Activated CD4-positive, alpha-beta T cell treated with anti-CD3 and anti-CD28 coated beads, Interleukin-2, amount 10 ng/mL, durations not matched to agents 7 days and 5 days (primary cell): ENCODE results near the gene PPM1G. TPM values are rescaled to one million over a fixed set of nuclear protein-coding genes. Genes with fewer than 3 reads are reported as not detected.
A peak's percentile ranks its signal among the peaks of the same experiment; 100 is the strongest.

ENCODE experiments used
- CTCF ChIA-PET: fragments of 350-600 bp; sonication (Branson Sonifier 250); formaldehyde crosslinking; loops from one replicate; lab custom pipeline; 2021; ENCODE audit warnings: antibody characterized with exemption; lab: Charles Lee
- POLR2A ChIA-PET: fragments of 350-600 bp; sonication (Branson Sonifier 250); formaldehyde crosslinking; loops from one replicate; lab custom pipeline; 2021; ENCODE audit warnings: antibody characterized with exemption; lab: Charles Lee
- DNase-seq: peaks from one replicate; pipeline ENCODE4 v3.0.0-alpha.2; 2020
- H3K27ac Mint-ChIP-seq: one replicate; pipeline ENCODE4 v1.8.0; 2021; ENCODE audit warnings: mild to moderate bottlenecking, moderate library complexity, mixed read lengths
- H3K27me3 Mint-ChIP-seq: one replicate; pipeline ENCODE4 v1.8.0; 2021; ENCODE audit warnings: mixed read lengths
- H3K36me3 Mint-ChIP-seq: one replicate; pipeline ENCODE4 v1.8.0; 2021; ENCODE audit warnings: low read depth, mixed read lengths
- H3K4me1 Mint-ChIP-seq: one replicate; pipeline ENCODE4 v1.8.0; 2021; ENCODE audit warnings: mixed read lengths
- H3K4me3 Mint-ChIP-seq: one replicate; pipeline ENCODE4 v1.8.0; 2021; ENCODE audit warnings: mild to moderate bottlenecking, moderate library complexity, mixed read lengths
- H3K9me3 Mint-ChIP-seq: one replicate; pipeline ENCODE4 v1.8.0; 2021; ENCODE audit warnings: mixed read lengths
- total RNA-seq, 2 experiments: library from RNA; stranded (reverse); gene quantifications; one replicate each; pipeline ENCODE4 v1.2.3, GENCODE V29; 2021

PPM1G gene
- total RNA-seq, 2 experiments from 2014 or later, result 109 TPM

- peaks cover 6% of the 10 kb centered on the region for H3K9me3 Mint-ChIP-seq
- peaks cover 19% of the 10 kb centered on the region for H3K36me3 Mint-ChIP-seq
- H3K27me3 Mint-ChIP-seq, result peaks cover 6% of the 10 kb centered on the region
- POLR2A ChIA-PET, result no interaction called here
- peak overlapping the region; percentile 89 for H3K27ac Mint-ChIP-seq
- peaks cover 43% of the 10 kb centered on the region for H3K4me1 Mint-ChIP-seq
- CTCF ChIA-PET, result interaction anchor here (0.6 to 2.9 kb wide), 4 partner anchors 9 to 417 kb away, joined by 3 to 12 read pairs (median 5); partner anchors contain the start of genes EIF2B4 and NRBP1
- DNase-seq, result no peak
- H3K4me3 Mint-ChIP-seq, result peak overlapping the region; percentile 82
These were observed 1.4 kb downstream of the PPM1G start for GRCh38 chr2:27407798-27408491.

- ChIA-PET CTCF (interaction anchor here (0.5 to 1.3 kb wide), 3 partner anchors 19 to 283 kb away, joined by 3 read pairs; no protein-coding TSS in a partner anchor), POLR2A (no interaction called here)
- Mint-ChIP-seq H3K4me3 (no peak overlapping the region), H3K9me3 (no peaks in the 10 kb centered on the region), H3K27ac (peak overlapping the region; percentile 64), H3K36me3 (peaks cover 30% of the 10 kb centered on the region), H3K27me3 (no peaks in the 10 kb centered on the region), H3K4me1 (peaks cover 45% of the 10 kb centered on the region)
- no peak for DNase-seq
These were observed 8.8 kb downstream of the PPM1G start for GRCh38 chr2:27400348-27401135.

DNA sequence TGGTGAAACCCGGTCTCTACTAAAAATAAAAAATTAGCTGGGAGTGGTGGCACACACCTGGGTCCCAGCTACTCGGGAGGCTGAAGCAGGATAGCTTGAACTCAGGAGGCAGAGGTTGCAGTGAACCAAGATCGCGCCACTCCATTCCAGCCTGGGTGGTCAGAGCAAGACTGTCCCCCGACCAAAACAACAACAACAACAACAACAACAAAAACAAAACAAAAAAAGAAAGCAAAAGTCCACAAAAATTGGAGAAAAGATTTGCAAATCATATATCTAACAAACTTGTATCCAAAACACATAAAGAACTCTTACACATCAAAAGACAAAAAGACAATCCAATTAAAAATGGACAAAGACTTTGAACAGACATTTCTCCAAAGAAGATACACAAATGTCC, 10.4 kb downstream of the PPM1G start:
- ChIA-PET POLR2A (no interaction called here), CTCF (interaction anchor here (0.9 to 1.6 kb wide), 2 partner anchors 8 to 11 kb away, joined by 3 to 5 read pairs; partner anchors contain the start of gene PPM1G)
- no peak overlapping the region for H3K27ac Mint-ChIP-seq
- H3K4me1 Mint-ChIP-seq, result peaks cover 40% of the 10 kb centered on the region
- DNase-seq, result no peak
- H3K9me3 Mint-ChIP-seq, result no peaks in the 10 kb centered on the region
- no peaks in the 10 kb centered on the region for H3K27me3 Mint-ChIP-seq
- no peak overlapping the region for H3K4me3 Mint-ChIP-seq
- peaks cover 29% of the 10 kb centered on the region for H3K36me3 Mint-ChIP-seq

DNA sequence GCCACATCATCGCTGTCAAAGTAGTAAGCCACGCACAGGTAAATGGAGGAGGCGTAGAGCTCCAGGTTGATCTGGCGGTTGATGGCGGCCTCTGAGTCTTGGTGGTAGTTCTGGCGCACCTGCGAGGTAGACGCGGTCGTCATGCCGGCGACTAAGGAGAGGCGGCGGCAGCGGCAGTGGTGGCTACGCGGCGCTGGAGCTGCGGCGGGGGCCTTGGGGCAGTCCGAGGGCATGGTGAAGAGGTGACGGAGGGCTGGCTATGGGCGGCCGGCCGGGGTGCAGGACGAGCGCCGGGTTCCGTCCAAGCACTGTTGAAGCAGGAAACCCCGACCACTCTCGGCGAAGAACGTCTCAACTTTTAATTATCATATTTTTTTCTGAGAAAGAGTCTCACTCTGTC, 16.2 kb downstream of the PPM1G start:
- DNase-seq, result no peak
- ChIA-PET POLR2A (no interaction called here), CTCF (interaction anchor here (1.1 kb wide), 1 partner anchor 12 kb away, joined by 4 read pairs; no protein-coding TSS in a partner anchor)
- H3K4me1 Mint-ChIP-seq, result peaks cover 39% of the 10 kb centered on the region
- no peak overlapping the region for H3K4me3 Mint-ChIP-seq
- H3K36me3 Mint-ChIP-seq, result peaks cover 29% of the 10 kb centered on the region
- no peaks in the 10 kb centered on the region for H3K9me3 Mint-ChIP-seq
- H3K27me3 Mint-ChIP-seq, result no peaks in the 10 kb centered on the region
- H3K27ac Mint-ChIP-seq, result no peak overlapping the region

DNA sequence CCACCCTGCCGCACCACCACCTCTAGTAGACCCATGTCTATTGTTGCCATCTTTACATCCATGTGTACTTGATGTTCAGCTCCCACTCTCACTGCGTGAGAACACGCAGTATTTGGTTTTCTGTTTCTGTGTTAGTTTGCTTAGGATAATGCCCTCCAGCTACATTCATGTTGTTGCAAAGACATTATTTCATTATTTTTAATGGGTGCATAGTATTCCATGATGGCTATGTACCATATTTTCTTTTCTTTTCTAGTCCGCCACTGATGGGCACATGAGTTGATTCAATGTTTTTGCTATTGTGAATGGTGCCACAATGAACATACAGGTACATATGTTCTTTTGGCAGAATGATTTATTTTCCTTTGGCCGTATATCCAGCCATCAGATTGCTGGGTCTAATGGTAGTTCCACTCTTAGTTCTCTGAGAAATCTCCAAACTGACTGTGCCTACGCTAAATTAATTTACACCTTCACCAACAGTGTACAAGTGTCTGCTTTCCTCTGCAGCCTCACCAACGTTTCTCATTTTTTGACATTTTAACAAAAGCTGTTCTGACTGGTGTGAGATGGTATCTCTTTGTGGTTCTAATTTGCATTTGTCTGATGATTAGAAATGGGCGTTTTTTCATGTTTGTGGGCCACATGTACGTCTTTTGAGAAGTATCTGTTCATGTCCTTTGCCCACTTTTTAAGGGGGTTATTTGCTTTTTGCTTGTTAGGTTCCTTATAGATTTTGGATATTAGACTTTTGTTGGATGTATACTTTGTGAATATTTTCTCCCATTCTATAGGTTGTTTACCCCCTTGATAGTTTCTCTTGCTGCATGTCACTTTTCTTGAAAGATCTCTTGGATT, 18.3 kb downstream of the PPM1G start:
- H3K4me3 Mint-ChIP-seq, result peak overlapping the region; percentile 28
- peaks cover 26% of the 10 kb centered on the region for H3K36me3 Mint-ChIP-seq
- H3K27ac Mint-ChIP-seq, result peak overlapping the region; percentile 90
- H3K27me3 Mint-ChIP-seq, result no peaks in the 10 kb centered on the region
- POLR2A ChIA-PET, result no interaction called here
- DNase-seq, result no peak
- CTCF ChIA-PET, result interaction anchor here (0.6 to 1.5 kb wide), 2 partner anchors 16 to 316 kb away, joined by 3 read pairs; no protein-coding TSS in a partner anchor
- peaks cover 35% of the 10 kb centered on the region for H3K4me1 Mint-ChIP-seq
- H3K9me3 Mint-ChIP-seq, result no peaks in the 10 kb centered on the region

DNA sequence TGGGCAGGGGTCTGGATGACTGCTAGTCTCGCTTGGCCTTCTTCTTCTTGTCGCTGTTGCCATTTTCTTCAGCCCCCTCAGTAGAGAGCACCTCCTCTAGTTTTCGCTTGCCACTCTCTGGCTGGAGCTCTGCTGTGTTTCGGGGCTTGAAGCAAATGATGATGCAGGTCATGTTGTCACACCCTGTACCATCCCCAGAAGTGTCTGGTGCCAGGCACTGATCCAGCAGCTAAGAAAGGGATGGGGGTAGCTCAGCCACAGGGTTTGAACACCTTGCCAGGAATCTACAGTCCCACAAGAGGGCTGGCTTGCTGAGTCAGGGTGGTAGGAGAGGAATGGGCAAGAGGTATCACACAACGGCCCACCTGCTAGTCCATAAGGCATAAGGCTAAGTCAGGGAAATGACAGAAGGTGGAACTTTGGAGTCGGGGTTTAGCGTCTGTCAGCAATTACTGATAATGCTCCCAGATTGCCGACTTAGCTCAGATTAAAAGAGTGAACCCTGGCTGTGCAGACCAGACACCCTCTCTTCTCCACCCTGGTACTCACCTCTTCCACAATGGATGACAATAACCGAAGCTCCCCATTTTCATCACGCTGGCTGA, 27.7 kb downstream of the PPM1G start:
- DNase-seq, result no peak
- Mint-ChIP-seq H3K4me1 (peaks cover 32% of the 10 kb centered on the region), H3K36me3 (peaks cover 57% of the 10 kb centered on the region), H3K27me3 (no peaks in the 10 kb centered on the region), H3K9me3 (no peaks in the 10 kb centered on the region), H3K27ac (peak overlapping the region; percentile 93), H3K4me3 (peak overlapping the region; percentile 90)
- ChIA-PET POLR2A (no interaction called here), CTCF (interaction anchor here (1.1 to 1.8 kb wide), 4 partner anchors 12 to 302 kb away, joined by 3 to 7 read pairs (median 4); no protein-coding TSS in a partner anchor)

- peak; percentile 92 for DNase-seq
- Mint-ChIP-seq H3K4me1 (peaks cover 31% of the 10 kb centered on the region), H3K36me3 (peaks cover 62% of the 10 kb centered on the region), H3K27me3 (no peaks in the 10 kb centered on the region), H3K27ac (peak within 1 kb of the TSS; percentile 96), H3K9me3 (no peaks in the 10 kb centered on the region), H3K4me3 (peak within 1 kb of the TSS; percentile 90)
- CTCF ChIA-PET, result interaction anchor here (0.8 to 1.8 kb wide), 6 partner anchors 13 to 303 kb away, joined by 3 to 7 read pairs (median 4); partner anchors contain the start of gene MPV17
- POLR2A ChIA-PET, result no interaction called here
These were observed 28.5 kb downstream of the PPM1G start, which contains the start of gene ZNF513 for GRCh38 chr2:27380626-27381545. Gene ZNF513 (minus strand): TSS chr2:27380734. CDS start chr2:27380526, 208 bp downstream.

- peaks cover 30% of the 10 kb centered on the region for H3K4me1 Mint-ChIP-seq
- no peaks in the 10 kb centered on the region for H3K27me3 Mint-ChIP-seq
- CTCF ChIA-PET, result interaction anchor here (0.8 to 1.8 kb wide), 6 partner anchors 9 to 304 kb away, joined by 3 to 7 read pairs (median 4); partner anchors contain the start of genes EIF2B4 and MPV17
- H3K36me3 Mint-ChIP-seq, result peaks cover 61% of the 10 kb centered on the region
- DNase-seq, result peak; percentile 73
- POLR2A ChIA-PET, result interaction anchor here (0.6 kb wide), 1 partner anchor 9 kb away, joined by 4 read pairs; the partner anchor contains the start of gene SNX17
- H3K4me3 Mint-ChIP-seq, result peak overlapping the region; percentile 90
- H3K27ac Mint-ChIP-seq, result peak overlapping the region; percentile 96
- no peaks in the 10 kb centered on the region for H3K9me3 Mint-ChIP-seq
These were observed 29.4 kb downstream of the PPM1G start for GRCh38 chr2:27379836-27380625.

DNA sequence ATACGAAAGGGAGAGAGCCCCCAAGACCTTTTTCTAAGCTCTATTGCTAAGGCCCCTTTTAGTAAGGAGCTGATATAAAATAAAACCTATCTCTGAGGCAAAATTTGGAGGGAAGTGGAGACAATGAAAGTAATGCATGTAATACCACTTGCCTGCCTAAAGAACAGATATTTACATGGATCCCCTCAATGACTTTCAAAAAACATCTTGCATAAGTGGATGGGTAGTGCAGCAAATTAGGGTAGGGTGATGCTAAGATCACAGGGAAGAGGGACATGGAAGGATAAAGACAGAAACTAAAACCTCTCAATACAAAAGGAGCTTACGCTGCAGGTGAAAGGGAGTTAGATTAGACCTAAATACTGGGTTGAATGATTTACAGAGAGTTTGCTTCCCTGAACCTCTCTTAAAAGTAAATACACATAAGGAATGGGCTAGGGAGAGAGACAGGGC, 30.0 kb downstream of the PPM1G start:
- no peaks in the 10 kb centered on the region for H3K27me3 Mint-ChIP-seq
- peak overlapping the region; percentile 90 for H3K4me3 Mint-ChIP-seq
- ChIA-PET POLR2A (no interaction called here), CTCF (interaction anchor here (1.0 to 1.5 kb wide), 3 partner anchors 8 to 10 kb away, joined by 3 to 6 read pairs (median 5); partner anchors contain the start of gene EIF2B4)
- peaks cover 30% of the 10 kb centered on the region for H3K4me1 Mint-ChIP-seq
- H3K36me3 Mint-ChIP-seq, result peaks cover 63% of the 10 kb centered on the region
- peak overlapping the region; percentile 96 for H3K27ac Mint-ChIP-seq
- DNase-seq, result no peak
- H3K9me3 Mint-ChIP-seq, result no peaks in the 10 kb centered on the region

DNA sequence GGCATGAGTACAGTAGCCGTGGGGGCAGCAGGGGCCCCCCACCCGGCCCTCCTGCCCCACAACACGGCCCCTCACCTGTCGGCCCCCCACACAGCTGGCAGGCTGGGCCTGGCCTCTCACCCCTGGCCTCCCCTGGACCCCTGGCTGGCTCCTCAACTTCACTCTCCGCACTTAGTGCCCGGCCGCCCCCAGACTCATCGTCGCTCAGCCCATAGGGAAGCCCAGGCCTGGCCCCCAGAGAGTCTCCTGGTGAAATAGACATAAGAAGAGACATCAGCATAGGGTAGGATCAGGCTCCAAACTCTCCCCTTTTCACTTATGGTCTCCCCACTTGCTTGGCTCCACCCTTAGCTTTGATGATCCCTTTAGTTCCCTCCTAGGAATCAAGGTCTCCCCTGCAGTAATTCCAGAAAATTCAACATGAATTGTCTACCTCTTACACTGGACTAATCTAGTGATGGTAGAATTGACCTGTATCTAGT, 30.5 kb downstream of the PPM1G start:
- Mint-ChIP-seq H3K9me3 (no peaks in the 10 kb centered on the region), H3K4me1 (peaks cover 31% of the 10 kb centered on the region), H3K27me3 (no peaks in the 10 kb centered on the region), H3K27ac (peak overlapping the region; percentile 96), H3K4me3 (peak overlapping the region; percentile 90), H3K36me3 (peaks cover 60% of the 10 kb centered on the region)
- DNase-seq, result no peak
- POLR2A ChIA-PET, result no interaction called here
- CTCF ChIA-PET, result interaction anchor here (1.0 to 1.5 kb wide), 3 partner anchors 8 to 11 kb away, joined by 3 to 6 read pairs (median 5); partner anchors contain the start of gene EIF2B4
